Sigmoid colon (tissue), 7 donors: ENCODE measurements around the gene NDST4. TPM values are rescaled to one million over a fixed set of nuclear protein-coding genes. Genes with fewer than 3 reads are reported as not detected.

ENCODE experiments used
- DNase-seq: peaks from one replicate; pipeline ENCODE4 v3.0.0-alpha.2; 2019
- H3K27ac ChIP-seq, 4 donors: fragments of 200-600 bp; sonication (generic); one replicate each; pipeline ENCODE4 v1.5.1; 2016 to 2019; ENCODE audit warnings: mild to moderate bottlenecking in 1 of 4
- H3K27me3 ChIP-seq, 3 donors: fragments of 200-600 bp; sonication (generic); one replicate each; pipeline ENCODE4 v1.5.1; 2019; ENCODE audit warnings: mild to moderate bottlenecking in 1 of 3
- H3K36me3 ChIP-seq, 4 donors: fragments of 200-600 bp; sonication (generic); one replicate each; pipeline ENCODE4 v1.5.1; 2016 to 2019
- H3K4me1 ChIP-seq, 4 donors: fragments of 200-600 bp; sonication (generic); one replicate each; pipeline ENCODE4 v1.5.1; 2017 to 2019
- H3K4me3 ChIP-seq, 4 donors: fragments of 200-600 bp; sonication (generic); one replicate each; pipeline ENCODE4 v1.5.1; 2017 to 2019; ENCODE audit warnings: mild to moderate bottlenecking in 2 of 4, moderate library complexity in 1 of 4
- H3K9me3 ChIP-seq, 4 donors: fragments of 200-600 bp in 3 of 4; sonication (generic) in 3 of 4; one replicate each; pipeline versions ENCODE4 v1.5.1 to v1.6.1; 2013 to 2019
- EP300 ChIP-seq, 4 donors: sonication (generic); formaldehyde crosslinking; IDR thresholded peaks; one replicate each; pipeline ENCODE4 v1.6.1; 2017; ENCODE audit warnings: antibody characterized with exemption in 4 of 4
- POLR2A ChIP-seq, 2 donors: fragments of 450-650 bp; IDR thresholded peaks; one replicate each; pipeline ENCODE4 v1.6.1; 2016; ENCODE audit warnings: antibody characterized with exemption in 2 of 2, mild to moderate bottlenecking in 2 of 2, moderate library complexity in 2 of 2
- POLR2AphosphoS5 ChIP-seq, 4 donors: sonication (generic); formaldehyde crosslinking; IDR thresholded peaks; one replicate each; pipeline ENCODE4 v1.6.1; 2017; ENCODE audit warnings: antibody characterized with exemption in 4 of 4
- WGBS, 2 donors: extraction: QIAGEN DNeasy Blood & Tissue Kit; methylation state at CpG; one replicate each; pipeline ENCODE4 v1.1.7; 2013; 5-methylcytosine and 5-hydroxymethylcytosine counted together
- intact Hi-C: fragments of 100-400 bp; cut with DNase I; formaldehyde crosslinking; loops from one replicate; pipeline ENCODE4 v1.15.1; 2023
- polyA plus RNA-seq, 3 donors: library from polyadenylated mRNA; stranded (reverse); fragments of 200-250 nt; gene quantifications; one replicate each; pipeline ENCODE4 v1.2.3, GENCODE V29; 2013
- total RNA-seq, 4 donors: library from RNA; depleted of rRNA; stranded (reverse); fragments of >200 nt; gene quantifications; one replicate each; pipeline ENCODE4 v1.1.0, GENCODE V29; 2016
- TF ChIP-seq, protein P1 (sequence below), 4 experiments: fragments of 450-650 bp in 3 of 4; fragments of 200-600 bp in 1 of 4; IDR thresholded peaks; one replicate each; pipeline ENCODE4 v1.5.1; 2016 to 2019; ENCODE audit warnings: antibody characterized with exemption in 4 of 4, mild to moderate bottlenecking in 3 of 4, moderate library complexity in 2 of 4
- donor health status: healthy with polysubstance abuse.
- donor health status: Bipolar disorder and iron deficiency.
- donor health status: healthy.

The NDST4 gene
- total and polyA plus RNA-seq, 7 donors: 0.03 to 1.1 (median 0.54) TPM; not detected in 2

DNA sequence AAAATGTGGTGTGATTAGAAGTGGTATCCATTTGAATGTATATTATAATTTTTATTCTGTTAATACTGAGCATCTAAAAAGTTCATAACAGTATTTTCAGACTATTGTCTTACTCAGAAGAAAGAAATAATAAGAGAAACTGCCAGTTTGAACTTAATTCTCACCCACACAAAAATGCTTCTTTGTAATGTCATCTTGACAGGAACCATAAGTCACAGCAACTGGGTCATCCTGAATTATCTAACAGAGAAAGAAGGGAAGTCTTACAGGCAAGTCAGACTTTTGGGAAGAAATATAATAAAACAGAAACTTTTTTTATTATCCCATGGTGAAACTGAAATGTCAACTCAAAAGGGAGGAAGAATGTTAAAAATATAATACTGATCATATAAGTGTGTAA is 83.1 kb downstream of the NDST4 start:
- TF ChIP-seq POLR2AphosphoS5 (IDR thresholded peaks at IDR 0.05) (no peak), POLR2A (IDR thresholded peaks at IDR 0.05) (no peak), EP300 (IDR thresholded peaks at IDR 0.05) (no peak)
- TF ChIP-seq, protein P1, sequence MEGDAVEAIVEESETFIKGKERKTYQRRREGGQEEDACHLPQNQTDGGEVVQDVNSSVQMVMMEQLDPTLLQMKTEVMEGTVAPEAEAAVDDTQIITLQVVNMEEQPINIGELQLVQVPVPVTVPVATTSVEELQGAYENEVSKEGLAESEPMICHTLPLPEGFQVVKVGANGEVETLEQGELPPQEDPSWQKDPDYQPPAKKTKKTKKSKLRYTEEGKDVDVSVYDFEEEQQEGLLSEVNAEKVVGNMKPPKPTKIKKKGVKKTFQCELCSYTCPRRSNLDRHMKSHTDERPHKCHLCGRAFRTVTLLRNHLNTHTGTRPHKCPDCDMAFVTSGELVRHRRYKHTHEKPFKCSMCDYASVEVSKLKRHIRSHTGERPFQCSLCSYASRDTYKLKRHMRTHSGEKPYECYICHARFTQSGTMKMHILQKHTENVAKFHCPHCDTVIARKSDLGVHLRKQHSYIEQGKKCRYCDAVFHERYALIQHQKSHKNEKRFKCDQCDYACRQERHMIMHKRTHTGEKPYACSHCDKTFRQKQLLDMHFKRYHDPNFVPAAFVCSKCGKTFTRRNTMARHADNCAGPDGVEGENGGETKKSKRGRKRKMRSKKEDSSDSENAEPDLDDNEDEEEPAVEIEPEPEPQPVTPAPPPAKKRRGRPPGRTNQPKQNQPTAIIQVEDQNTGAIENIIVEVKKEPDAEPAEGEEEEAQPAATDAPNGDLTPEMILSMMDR (IDR thresholded peaks at IDR 0.05): no peak
- no peaks in the 10 kb centered on the region for H3K36me3 ChIP-seq
- no peaks in the 10 kb centered on the region for H3K27me3 ChIP-seq
- no peak for DNase-seq
- intact Hi-C loops: no loop called here
- no peak overlapping the region for H3K4me3 ChIP-seq
- H3K9me3 ChIP-seq: no peaks in the 10 kb centered on the region
- H3K4me1 ChIP-seq: no peaks in the 10 kb centered on the region
- no peak overlapping the region for H3K27ac ChIP-seq

- Histone ChIP-seq H3K36me3 (no peaks in the 10 kb centered on the region), H3K4me3 (no peak overlapping the region), H3K27me3 (no peaks in the 10 kb centered on the region), H3K4me1 (no peaks in the 10 kb centered on the region), H3K9me3 (no peaks in the 10 kb centered on the region), H3K27ac (no peak overlapping the region)
- TF ChIP-seq POLR2A (IDR thresholded peaks at IDR 0.05): no peak
- TF ChIP-seq, protein P1 (IDR thresholded peaks at IDR 0.05): no peak
- TF ChIP-seq POLR2AphosphoS5 (IDR thresholded peaks at IDR 0.05): no peak
- TF ChIP-seq EP300 (IDR thresholded peaks at IDR 0.05): no peak
- WGBS, 2 donors: 88 to 90% methylated on average over 2 of the region's 2 CpGs
- intact Hi-C loops: no loop called here
- DNase-seq: no peak
Observed at GRCh38 chr4:115028682-115029410, 84.6 kb downstream of the NDST4 start.

- Histone ChIP-seq H3K36me3 (no peaks in the 10 kb centered on the region), H3K4me1 (no peaks in the 10 kb centered on the region), H3K27me3 (no peaks in the 10 kb centered on the region), H3K27ac (no peak overlapping the region), H3K4me3 (no peak overlapping the region), H3K9me3 (no peaks in the 10 kb centered on the region)
- intact Hi-C loops: no loop called here
- WGBS, 2 donors: 78 to 83% methylated on average over 1 of the region's 1 CpG
- DNase-seq: no peak
- TF ChIP-seq, protein P1 (IDR thresholded peaks at IDR 0.05): no peak
- TF ChIP-seq EP300 (IDR thresholded peaks at IDR 0.05) (no peak), POLR2AphosphoS5 (IDR thresholded peaks at IDR 0.05) (no peak), POLR2A (IDR thresholded peaks at IDR 0.05) (no peak)
Observed at GRCh38 chr4:114999880-115000279, 113.5 kb downstream of the NDST4 start.

- no peak for DNase-seq
- no peak for TF ChIP-seq EP300 (IDR thresholded peaks at IDR 0.05)
- TF ChIP-seq POLR2A (IDR thresholded peaks at IDR 0.05): no peak
- TF ChIP-seq POLR2AphosphoS5 (IDR thresholded peaks at IDR 0.05): no peak
- TF ChIP-seq, protein P1 (IDR thresholded peaks at IDR 0.05): no peak
- Histone ChIP-seq H3K27me3 (no peaks in the 10 kb centered on the region), H3K4me1 (no peaks in the 10 kb centered on the region), H3K36me3 (no peaks in the 10 kb centered on the region), H3K4me3 (no peak overlapping the region), H3K9me3 (no peaks in the 10 kb centered on the region), H3K27ac (no peak overlapping the region)
- intact Hi-C loops: no loop called here
Observed at GRCh38 chr4:114998316-114998715, 115.1 kb downstream of the NDST4 start.
